Cardiac septum (tissue), 1 donor: ENCODE results near the gene TNS3. TPM values are rescaled to one million over a fixed set of nuclear protein-coding genes. Genes with fewer than 3 reads are reported as not detected.

Experiments
- DNase-seq: peaks from one replicate; pipeline ENCODE4 v3.0.0-alpha.2; 2020; ENCODE audit warnings: low spot score
- intact Hi-C: fragments of 100-400 bp; cut with DNase I; formaldehyde crosslinking; loops from one replicate; pipeline ENCODE4 v1.14.0; 2022
- total RNA-seq: library from RNA; stranded (reverse); fragmentation: NEBNext Ultra II Directional; extraction: Animal tissue kit (Norgen Biotek cat#: 25700); gene quantifications from one replicate; pipeline ENCODE4 v1.2.1, GENCODE V29; 2021
- donor health status: DM: no; HTN: no; CAD: no.

Gene TNS3
- total RNA-seq, 1 donor from 2014 or later = 29.0 TPM

DNA sequence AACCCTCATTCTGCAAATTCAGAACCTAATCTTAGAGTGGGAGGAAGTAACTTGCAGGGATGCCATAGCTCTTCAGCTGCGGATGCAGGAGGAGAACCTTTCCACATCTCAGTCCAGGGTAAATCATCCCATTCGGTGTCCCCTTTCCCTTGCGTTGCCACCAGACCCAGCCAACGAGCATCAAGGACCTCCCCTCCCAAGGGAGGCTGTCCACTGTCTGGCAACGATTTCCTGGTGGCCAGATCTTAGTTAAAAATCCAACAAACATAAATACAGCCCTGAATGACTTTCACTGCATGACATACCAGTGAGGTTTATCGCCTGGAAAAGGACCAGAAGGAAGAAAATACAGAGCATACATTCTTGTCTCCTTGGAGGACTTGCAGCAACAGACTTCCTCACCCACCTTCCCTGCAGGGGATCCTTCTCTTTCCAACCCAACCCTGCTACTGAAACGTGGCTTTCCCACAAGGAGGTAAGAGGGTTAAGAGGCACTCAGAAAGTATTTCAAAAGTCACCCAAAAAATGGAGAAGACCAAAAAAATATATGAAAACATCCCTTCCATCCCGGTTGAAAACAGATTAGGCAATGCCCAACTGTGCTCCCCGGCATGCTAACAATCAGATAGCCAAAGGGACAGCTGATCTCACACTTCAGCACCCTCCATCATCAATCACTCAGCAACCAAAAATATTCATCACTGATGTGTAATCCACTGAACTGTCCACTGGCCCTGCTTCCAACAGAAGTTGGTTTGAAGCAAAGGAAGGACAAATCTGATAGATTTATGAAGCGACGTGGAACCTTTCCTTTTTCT is 206.6 kb downstream of the TNS3 start:
- intact Hi-C loops = no loop called here
- DNase-seq = no peak

DNA sequence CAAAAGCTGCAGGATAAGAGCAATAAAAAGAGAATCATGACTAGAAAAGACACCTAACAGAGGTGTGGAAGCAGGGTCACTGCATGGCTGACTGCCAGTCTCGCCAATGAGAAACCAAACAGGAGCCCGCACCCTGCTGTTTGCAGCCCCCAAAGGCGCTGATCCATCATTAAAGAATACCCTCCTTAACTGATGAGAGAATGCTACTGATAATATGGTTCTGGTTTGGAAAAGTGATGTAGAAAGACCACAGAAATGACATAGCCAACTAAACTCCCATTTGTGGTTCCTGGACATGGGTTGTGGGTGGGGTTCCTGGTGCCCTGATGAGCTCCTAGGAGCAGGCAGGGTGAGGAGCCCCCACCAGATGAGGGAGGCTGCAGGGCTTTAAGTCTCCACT is 207.4 kb downstream of the TNS3 start:
- DNase-seq = no peak
- intact Hi-C loops = loop anchor here (5.0 kb wide), 1 partner anchor 37 kb away; no protein-coding TSS in a partner anchor

DNA sequence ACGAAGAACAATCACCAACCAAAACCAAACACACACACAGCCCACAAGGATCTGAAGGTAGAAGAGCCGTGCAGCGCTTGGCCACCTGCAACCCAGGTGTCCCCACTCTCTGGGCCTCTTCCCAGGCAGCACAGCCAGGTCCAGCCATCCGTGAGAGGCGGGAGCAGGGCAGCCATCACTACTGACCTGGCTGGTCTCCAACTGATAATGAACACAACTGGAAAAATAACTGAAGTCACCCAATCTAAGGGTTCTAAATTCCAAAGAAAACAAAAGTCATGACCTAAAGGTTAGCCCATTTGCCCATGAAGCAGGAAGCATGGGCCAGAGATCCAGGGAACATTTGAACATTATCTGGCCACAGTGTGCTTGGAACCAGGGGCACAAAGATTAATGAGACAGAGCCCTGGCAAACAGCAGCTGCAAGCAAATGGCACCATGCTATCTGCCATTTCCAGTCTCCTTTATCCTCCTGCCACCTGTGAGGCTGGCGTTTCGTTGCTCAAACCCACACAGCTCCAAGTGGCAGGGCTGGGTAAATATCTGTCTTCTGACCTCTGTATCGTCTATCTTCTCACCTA is 207.9 kb downstream of the TNS3 start:
- intact Hi-C loops = loop anchor here (5.0 kb wide), 1 partner anchor 37 kb away; no protein-coding TSS in a partner anchor
- no peak for DNase-seq

DNA sequence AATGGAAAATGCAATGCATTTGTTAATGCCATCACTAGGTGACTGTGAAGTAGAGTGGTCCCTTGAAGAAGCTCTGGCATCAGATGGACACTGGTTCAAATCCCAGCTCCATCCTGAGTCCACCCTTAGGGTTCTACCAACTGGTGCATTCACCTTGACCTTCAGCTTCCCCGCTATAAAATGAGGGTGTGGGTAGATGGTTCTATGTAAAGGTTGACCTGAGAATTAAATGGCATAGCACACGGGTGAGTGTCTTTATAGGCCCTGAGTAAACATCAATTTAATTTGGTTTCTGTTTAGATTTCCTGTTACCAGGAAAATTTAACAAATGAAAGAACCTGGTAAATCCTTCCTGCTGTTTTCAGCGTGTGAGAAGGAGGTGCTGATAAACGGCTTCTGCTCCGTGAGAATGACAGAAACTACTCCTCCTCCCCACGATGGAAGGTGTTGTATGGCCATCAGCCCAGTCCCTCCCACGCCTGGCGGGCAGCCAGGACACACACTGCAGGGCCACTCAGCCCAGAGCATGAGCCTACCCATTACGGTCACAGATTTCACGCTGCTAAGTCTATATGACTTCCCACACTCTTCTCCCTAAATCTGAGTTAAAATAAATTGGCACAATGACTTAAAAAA is 210.1 kb downstream of the TNS3 start:
- peak; percentile 91 for DNase-seq
- intact Hi-C loops = loop anchor here (5.0 kb wide), 1 partner anchor 35 kb away; no protein-coding TSS in a partner anchor

GRCh38 chr7:47371317-47371716 is 210.6 kb downstream of the TNS3 start:
- intact Hi-C loops = loop anchor here (5.0 kb wide), 1 partner anchor 34 kb away; no protein-coding TSS in a partner anchor
- DNase-seq = no peak

GRCh38 chr7:47370461-47371042 is 211.4 kb downstream of the TNS3 start:
- DNase-seq = no peak
- intact Hi-C loops = loop anchor here (5.0 kb wide), 1 partner anchor 33 kb away; no protein-coding TSS in a partner anchor

GRCh38 chr7:47369736-47370135 is 212.2 kb downstream of the TNS3 start:
- intact Hi-C loops = loop anchor here (5.0 kb wide), 1 partner anchor 32 kb away; no protein-coding TSS in a partner anchor
- DNase-seq = no peak

DNA sequence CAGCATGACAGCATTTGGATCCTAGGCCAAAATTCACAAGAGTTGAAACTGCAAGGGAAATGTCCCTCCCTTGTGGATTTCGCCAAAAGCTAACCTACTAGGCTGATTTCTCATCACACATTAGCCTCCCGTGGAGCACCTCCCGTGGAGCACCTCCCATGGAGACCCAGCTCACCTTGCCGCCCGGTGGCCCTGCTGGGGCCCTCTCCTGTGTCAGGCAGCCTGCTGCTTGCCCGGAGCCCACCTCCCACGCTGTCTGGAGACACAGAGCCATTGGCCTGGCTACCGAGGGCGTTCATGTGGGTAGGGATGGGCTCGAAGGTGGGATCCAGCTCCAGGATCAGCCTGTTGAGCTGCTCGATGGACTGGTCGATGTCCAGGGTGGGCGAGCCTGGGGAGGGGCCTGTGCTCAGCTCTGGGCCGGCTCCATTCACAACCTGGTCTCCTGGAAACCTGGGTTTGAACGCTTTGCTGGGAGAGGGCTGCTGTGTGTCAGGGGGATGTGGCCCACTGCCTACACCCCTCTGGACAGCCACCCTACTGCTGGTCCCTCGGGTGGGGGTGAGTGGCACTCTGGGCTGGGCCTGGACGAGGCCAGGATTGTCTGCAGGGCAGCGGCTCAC is 213.6 kb downstream of the TNS3 start:
- intact Hi-C loops = no loop called here

DNA sequence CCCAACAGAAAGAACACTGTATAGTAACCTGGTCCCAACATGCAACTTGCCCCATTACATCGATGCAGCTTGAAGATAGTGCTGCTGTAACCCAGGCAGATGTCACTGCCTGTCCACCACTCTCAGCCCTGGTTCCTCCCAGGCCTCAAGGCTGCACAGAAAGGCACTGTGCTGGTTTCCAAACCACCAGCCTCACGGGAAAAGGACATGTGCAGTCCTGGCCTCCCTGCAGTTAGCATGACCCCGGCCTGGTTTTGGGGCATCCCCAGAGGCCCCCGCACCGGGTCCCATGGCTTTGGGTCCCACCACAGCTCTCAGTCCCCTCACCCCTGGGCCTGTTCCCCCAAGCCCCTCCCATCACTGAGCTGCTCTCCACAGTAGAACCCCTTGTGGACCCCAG is 214.5 kb downstream of the TNS3 start:
- intact Hi-C loops = no loop called here
- DNase-seq = no peak

More for the DNA sequence above, 213.6 kb downstream of the TNS3 start:
- no peak for DNase-seq

- intact Hi-C loops = no loop called here
- DNase-seq = no peak
Observed at GRCh38 chr7:47366960-47367359, 215.0 kb downstream of the TNS3 start.

DNA sequence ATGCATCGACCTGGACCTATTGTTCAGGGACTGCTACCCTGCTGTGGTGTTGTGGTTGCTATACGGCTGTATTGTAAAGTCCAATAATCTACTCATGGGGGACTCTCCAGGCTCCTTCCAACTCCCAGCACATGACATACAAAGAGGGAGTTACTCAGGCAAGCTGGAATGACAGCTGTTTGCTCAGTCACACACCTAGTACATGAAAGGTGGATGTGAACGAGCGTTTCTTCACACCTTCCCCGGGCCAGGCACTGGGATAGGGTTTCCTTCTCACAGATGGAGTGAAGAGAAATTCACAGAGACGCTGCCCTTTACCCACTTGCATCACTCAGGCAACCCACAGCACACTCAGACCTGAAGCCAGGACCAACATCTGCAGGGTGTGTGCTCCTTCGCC is 215.7 kb downstream of the TNS3 start:
- no peak for DNase-seq
- intact Hi-C loops = no loop called here

GRCh38 chr7:47362984-47363383 is 218.9 kb downstream of the TNS3 start:
- intact Hi-C loops = no loop called here
- no peak for DNase-seq

DNA sequence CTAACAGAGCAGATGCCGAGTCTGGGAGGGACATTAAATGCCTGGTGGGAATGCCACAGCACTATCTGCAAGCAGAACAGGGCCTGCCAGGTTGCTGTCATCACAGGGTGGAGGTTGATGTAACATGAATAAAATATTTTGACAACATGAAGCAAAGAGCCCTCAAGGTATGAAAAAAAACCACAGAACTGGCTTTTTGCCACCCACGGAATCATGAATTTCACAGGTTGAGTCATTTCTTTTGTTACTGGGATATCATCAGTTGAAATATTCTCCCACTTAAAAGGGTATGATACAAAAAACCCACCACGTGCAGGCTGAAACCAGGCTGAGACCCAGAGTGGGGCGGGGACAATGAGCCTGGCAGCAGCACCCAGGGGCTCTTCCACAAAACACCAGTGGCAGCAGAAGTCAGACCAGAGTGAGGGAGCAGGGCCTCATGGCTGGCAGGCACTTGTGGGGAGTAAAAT is 220.1 kb downstream of the TNS3 start:
- peak; percentile 77 for DNase-seq

DNA sequence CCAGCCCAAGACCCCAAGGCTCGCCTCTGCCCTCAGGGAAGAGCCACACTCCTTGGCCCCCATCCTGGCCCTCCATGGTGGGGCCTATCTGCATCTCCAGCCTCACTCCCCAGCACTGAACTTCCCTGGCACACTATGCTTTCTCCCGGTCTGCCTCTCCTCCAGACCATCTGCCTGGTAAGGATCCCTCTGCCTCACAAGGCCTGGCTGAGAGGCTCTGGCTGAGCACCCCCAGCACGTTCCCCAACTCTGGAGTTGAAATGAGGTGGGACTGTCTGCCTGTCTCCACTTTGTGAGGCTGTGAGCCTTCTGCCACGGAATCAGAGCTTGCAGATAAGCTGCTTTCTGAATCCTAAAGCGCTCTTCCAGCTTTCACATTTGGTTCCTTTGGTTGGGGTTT is 220.7 kb downstream of the TNS3 start:
- peak; percentile 41 for DNase-seq
- intact Hi-C loops = no loop called here

More for the DNA sequence above, 220.1 kb downstream of the TNS3 start:
- intact Hi-C loops = no loop called here

DNA sequence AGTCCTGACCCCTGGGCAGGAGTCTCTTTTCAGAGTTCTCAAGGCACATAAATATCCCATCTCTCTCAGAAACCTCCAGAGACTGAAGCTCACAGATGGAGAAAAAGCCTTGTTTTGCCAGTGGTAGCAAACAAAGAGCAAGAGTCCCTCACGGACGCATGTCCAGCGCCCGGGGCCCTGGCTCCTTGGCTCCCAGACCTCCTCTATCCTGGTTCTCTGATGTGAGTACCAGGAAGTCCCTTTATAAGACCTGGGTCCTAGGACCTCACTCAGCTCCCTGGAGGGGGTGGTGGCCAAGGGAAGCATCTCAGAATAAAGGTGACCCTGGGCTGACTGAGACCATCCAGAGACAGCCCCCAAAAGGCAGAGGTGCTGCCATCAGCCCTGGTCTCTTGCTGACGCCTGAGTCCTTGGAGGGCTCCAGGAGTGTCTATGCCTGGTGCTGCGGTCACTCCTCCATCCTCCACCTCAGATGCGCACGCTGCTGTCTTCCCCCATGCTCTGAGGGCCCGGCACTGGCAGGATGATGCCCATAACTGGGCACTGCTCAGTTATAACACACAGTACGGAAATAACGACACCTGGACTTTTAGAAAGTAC is 221.5 kb downstream of the TNS3 start:
- peak; percentile 67 for DNase-seq
- intact Hi-C loops = no loop called here

- intact Hi-C loops = no loop called here
- peak; percentile 64 for DNase-seq
Observed at GRCh38 chr7:47358944-47359588, 222.8 kb downstream of the TNS3 start.

DNA sequence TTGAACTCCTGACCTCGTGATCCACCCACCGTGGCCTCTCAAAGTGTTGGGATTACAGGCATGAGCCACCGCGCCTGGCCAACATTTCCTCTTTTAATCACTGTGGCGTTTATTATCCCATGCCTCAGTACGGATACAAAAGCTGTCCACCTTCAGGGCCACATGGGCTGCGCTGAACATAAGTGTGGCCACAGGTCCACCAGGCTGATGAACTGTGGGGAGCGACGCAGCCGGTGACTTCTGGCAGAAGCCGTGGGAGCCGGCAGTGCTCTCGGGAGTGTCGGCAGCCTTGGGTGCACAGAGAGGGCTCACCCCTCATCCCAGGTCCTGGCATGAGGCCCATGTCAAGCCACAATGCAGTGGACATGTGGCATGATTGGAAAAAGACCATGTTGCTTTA is 223.6 kb downstream of the TNS3 start:
- peak; percentile 69 for DNase-seq
- intact Hi-C loops = no loop called here

- peak; percentile 31 for DNase-seq
- intact Hi-C loops = no loop called here
Observed at GRCh38 chr7:47357863-47358262, 224.0 kb downstream of the TNS3 start.

GRCh38 chr7:47357361-47357760 is 224.6 kb downstream of the TNS3 start:
- DNase-seq = peak; percentile 2
- intact Hi-C loops = no loop called here
